ENCODE results near the gene PITPNC1. TPM values are rescaled to one million over a fixed set of nuclear protein-coding genes. Genes with fewer than 3 reads are reported as not detected.
A peak's percentile ranks its signal among the peaks of the same experiment; 100 is the strongest.

PITPNC1 gene
- total and polyA plus RNA-seq, 12 donors: 6.6 to 28.0 (median 11.5) TPM

DNA sequence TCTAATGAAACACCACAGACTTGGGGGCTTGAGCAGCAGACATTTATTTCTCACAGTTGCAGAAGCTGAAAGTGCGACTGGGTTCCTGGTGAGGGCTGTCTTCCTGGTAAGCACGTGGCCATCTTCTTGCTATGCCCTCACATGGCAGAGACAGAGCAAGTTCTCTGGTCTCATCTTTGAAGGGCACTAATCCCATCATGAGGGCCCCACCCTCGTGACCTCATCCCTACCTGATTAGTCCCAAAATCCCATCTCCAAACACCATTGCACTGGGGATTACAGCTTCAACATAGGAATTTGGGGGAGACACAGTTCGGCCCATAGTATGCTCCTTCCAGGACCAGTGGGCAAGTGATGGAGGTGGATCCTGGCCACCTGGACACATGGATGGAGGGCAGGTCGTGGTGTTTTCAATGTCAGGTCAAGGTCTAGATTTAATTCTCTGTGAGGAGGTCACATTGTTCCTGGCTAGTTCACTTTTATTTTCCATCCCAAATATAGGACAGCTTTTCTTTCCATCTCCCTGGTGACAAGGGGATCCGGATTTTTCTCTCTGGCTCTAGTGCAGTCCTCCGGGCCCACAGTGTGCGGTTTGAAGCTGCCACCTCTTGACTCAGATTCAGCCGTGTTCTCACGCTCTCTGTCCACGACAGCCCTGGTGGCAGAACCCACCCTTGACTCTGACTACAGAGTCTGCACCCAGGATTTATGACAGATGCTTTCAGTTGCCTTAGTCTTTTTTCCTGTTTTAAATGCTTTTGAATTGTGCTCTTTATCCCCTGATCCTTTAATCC lies 180.2 kb downstream of the PITPNC1 start:
- WGBS, 2 donors: 86 to 88% methylated on average over 11 of the region's 11 CpGs
- intact Hi-C loops (cut with DNase I): loop anchor here in 1 of 10 donors (10.0 kb wide), 1 partner anchor 182 kb away; the partner anchor contains the start of gene PITPNC1
- DNase-seq (no peak), ATAC-seq (peak in 1 of 8 donors; percentile 34)
- peaks cover 0 to 8% (median 0%) of the 10 kb centered on the region in 11 donors for H3K9me3 ChIP-seq
- TF ChIP-seq, protein P1, sequence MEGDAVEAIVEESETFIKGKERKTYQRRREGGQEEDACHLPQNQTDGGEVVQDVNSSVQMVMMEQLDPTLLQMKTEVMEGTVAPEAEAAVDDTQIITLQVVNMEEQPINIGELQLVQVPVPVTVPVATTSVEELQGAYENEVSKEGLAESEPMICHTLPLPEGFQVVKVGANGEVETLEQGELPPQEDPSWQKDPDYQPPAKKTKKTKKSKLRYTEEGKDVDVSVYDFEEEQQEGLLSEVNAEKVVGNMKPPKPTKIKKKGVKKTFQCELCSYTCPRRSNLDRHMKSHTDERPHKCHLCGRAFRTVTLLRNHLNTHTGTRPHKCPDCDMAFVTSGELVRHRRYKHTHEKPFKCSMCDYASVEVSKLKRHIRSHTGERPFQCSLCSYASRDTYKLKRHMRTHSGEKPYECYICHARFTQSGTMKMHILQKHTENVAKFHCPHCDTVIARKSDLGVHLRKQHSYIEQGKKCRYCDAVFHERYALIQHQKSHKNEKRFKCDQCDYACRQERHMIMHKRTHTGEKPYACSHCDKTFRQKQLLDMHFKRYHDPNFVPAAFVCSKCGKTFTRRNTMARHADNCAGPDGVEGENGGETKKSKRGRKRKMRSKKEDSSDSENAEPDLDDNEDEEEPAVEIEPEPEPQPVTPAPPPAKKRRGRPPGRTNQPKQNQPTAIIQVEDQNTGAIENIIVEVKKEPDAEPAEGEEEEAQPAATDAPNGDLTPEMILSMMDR (IDR thresholded peaks at IDR 0.05): no peak
- H3K27ac ChIP-seq: no peak overlapping the region
- H3K4me1 ChIP-seq: peaks cover 0 to 13% (median 0%) of the 10 kb centered on the region in 9 donors
- no peaks in the 10 kb centered on the region for H3K27me3 ChIP-seq
- H3K4me3 ChIP-seq: no peak overlapping the region
- H3K36me3 ChIP-seq: peaks cover 0 to 5% (median 0%) of the 10 kb centered on the region in 9 donors

DNA sequence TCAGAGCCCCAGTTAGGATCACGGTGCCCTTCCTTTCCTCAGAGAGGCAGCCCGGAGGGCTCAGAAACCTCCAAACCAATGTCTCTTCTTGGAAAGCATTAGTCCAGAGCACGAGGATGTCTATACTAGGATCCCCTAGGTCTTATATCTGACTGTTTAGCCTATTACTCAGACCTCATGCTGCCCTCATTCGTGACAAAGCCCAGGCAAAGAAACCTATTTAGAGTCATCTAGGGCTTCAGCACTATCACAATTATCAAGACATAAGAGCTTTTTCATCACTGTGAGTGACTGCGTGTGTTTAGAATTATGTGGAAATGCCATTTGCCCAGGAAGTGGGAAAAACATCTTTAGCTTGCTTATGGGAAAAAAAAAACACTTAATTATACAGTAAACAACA lies 180.8 kb downstream of the PITPNC1 start:
- no peak overlapping the region for H3K27ac ChIP-seq
- peaks cover 0 to 6% (median 0%) of the 10 kb centered on the region in 9 donors for H3K36me3 ChIP-seq
- no peaks in the 10 kb centered on the region for H3K27me3 ChIP-seq
- DNase-seq (no peak), ATAC-seq (no peak)
- intact Hi-C loops (cut with DNase I): loop anchor here in 1 of 10 donors (10.0 kb wide), 1 partner anchor 183 kb away; the partner anchor contains the start of gene PITPNC1
- TF ChIP-seq, protein P1 (IDR thresholded peaks at IDR 0.05): no peak
- H3K9me3 ChIP-seq: peaks cover 0 to 8% (median 0%) of the 10 kb centered on the region in 11 donors
- H3K4me3 ChIP-seq: no peak overlapping the region
- 70 to 73% methylated on average over 5 of the region's 5 CpGs for WGBS, 2 donors
- peaks cover 0 to 13% (median 0%) of the 10 kb centered on the region in 9 donors for H3K4me1 ChIP-seq

DNA sequence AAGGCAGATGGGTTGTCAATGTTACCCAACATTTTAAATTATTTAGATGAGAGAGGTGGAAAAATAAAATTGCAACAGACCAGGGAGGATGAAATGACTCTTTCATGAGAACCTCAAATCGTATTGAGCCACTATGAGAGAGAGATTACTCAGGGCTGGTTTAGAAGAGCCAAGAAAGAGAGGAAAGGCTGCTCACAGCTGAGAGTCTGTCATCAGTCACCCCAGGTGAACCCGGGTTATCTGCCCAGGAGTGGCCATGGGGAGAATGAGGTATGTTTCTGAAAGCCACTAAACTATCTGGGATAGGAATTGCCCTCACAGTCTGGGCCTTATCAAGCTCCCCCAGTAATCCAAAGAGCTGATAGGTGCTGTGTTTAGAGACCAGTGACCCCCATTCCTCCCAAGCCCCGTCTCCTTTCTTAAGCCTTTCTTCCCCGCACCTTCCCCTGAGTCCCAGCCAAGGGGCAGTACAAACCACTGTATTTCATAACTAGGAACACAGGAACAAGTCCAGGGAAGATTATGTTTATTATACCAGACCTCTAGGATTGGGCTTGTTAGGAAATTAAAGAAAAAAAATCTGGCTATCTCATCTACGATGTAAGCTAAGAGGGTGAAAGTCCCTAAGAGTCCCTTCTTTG lies 181.8 kb downstream of the PITPNC1 start:
- Histone ChIP-seq H3K27ac (peak overlapping the region in 2 of 10 donors; percentile 13 to 15), H3K27me3 (no peaks in the 10 kb centered on the region), H3K4me1 (peaks cover 0 to 13% (median 0%) of the 10 kb centered on the region in 9 donors), H3K36me3 (peaks cover 0 to 6% (median 0%) of the 10 kb centered on the region in 9 donors), H3K4me3 (no peak overlapping the region), H3K9me3 (peaks cover 0 to 8% (median 0%) of the 10 kb centered on the region in 11 donors)
- intact Hi-C loops (cut with DNase I): loop anchor here in 1 of 10 donors (10.0 kb wide), 1 partner anchor 184 kb away; the partner anchor contains the start of gene PITPNC1
- no peak for DNase-seq
- peak in 2 of 8 donors; percentile 32 to 80 for ATAC-seq
- TF ChIP-seq, protein P1 (IDR thresholded peaks at IDR 0.05): no peak
- WGBS, 2 donors: 47 to 48% methylated on average over 5 of the region's 5 CpGs

DNA sequence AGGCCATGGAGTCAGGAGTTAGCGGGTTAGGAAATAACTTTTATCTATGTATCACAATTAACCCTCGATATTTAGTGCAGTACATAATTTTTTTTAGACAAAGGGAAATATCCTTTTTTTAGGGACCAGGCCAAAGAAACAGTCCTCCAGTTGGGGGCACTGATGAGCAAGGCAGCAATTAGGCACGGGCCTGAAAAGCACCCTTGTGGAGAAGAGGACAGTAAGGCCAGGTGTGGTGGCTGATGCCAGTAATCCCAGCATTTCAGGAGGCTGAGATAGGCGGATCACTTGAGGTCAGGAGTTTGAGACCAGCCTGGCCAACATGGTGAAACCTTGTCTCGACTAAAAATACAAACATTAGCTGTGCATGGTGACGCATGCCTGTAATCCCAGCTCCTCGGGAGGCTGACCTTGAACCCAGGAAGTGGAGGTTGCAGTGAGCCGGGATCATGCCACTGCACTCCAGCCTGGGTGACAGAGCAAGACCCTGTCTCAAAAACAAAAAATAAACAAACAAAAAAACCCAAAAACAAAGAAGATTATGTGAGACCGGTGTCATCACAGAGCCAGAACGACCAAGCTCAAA lies 182.4 kb downstream of the PITPNC1 start:
- WGBS, 2 donors: 83 to 89% methylated on average over 10 of the region's 10 CpGs
- H3K36me3 ChIP-seq: peaks cover 0 to 6% (median 0%) of the 10 kb centered on the region in 9 donors
- DNase-seq: no peak
- no peak for ATAC-seq
- no peak overlapping the region for H3K27ac ChIP-seq
- no peak overlapping the region for H3K4me3 ChIP-seq
- intact Hi-C loops (cut with DNase I): loop anchor here in 1 of 10 donors (10.0 kb wide), 1 partner anchor 185 kb away; the partner anchor contains the start of gene PITPNC1
- H3K27me3 ChIP-seq: no peaks in the 10 kb centered on the region
- TF ChIP-seq, protein P1 (IDR thresholded peaks at IDR 0.05): peak in 5 of 9 donors; percentile 13 to 41 (median 24)
- H3K9me3 ChIP-seq: peaks cover 0 to 8% (median 0%) of the 10 kb centered on the region in 11 donors
- peaks cover 0 to 13% (median 0%) of the 10 kb centered on the region in 9 donors for H3K4me1 ChIP-seq
